ENCODE data around the gene MRPL38. TPM values are rescaled to one million over a fixed set of nuclear protein-coding genes. Genes with fewer than 3 reads are reported as not detected.

Gene MRPL38
- total RNA-seq, 4 donors from 2014 or later: 40.6 to 117 (median 48.5) TPM

DNA sequence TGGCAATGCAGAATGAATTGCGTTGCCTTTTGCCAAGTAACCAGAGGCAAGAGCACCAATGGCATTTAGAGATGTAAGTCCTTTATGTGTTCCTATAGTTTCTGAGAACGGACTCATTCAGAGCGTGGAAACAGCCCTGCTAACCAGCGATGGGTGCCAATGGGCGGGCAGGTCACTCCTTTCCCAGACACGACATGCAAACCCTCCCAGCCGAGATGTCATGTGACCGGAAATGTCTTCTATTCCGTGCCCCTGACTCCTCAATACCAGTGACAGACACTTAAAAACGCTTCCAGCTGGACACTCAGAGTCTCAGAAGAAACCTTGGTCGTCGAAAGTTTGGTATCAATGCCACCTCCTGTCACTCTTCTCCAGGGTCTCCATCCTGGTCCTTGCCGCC lies 33.0 kb upstream of the MRPL38 start:
- Histone ChIP-seq H3K4me3 (no peak overlapping the region), H3K36me3 (no peaks in the 10 kb centered on the region), H3K27me3 (no peaks in the 10 kb centered on the region), H3K4me1 (peaks cover 5 to 13% (median 11%) of the 10 kb centered on the region in 4 donors), H3K9me3 (no peaks in the 10 kb centered on the region), H3K27ac (no peak overlapping the region)
- WGBS, 2 donors (ENCODE audit: low coverage in 1 of 2): 89 to 91% methylated on average over 3 to 13 of the region's 13 CpGs
- intact Hi-C loops (cut with DNase I; ENCODE audit: low total_unique reads): no loop called here
- no peak for DNase-seq
- in situ Hi-C loops (cut with MboI; ENCODE audit: low pct_ligation_motif_present in 1 of 4, low pct_unique_long_range_greater_than_20kb in 1 of 4, low sequenced_read_pairs in 3 of 4): no loop called here
- TF ChIP-seq, protein P1, sequence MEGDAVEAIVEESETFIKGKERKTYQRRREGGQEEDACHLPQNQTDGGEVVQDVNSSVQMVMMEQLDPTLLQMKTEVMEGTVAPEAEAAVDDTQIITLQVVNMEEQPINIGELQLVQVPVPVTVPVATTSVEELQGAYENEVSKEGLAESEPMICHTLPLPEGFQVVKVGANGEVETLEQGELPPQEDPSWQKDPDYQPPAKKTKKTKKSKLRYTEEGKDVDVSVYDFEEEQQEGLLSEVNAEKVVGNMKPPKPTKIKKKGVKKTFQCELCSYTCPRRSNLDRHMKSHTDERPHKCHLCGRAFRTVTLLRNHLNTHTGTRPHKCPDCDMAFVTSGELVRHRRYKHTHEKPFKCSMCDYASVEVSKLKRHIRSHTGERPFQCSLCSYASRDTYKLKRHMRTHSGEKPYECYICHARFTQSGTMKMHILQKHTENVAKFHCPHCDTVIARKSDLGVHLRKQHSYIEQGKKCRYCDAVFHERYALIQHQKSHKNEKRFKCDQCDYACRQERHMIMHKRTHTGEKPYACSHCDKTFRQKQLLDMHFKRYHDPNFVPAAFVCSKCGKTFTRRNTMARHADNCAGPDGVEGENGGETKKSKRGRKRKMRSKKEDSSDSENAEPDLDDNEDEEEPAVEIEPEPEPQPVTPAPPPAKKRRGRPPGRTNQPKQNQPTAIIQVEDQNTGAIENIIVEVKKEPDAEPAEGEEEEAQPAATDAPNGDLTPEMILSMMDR (IDR thresholded peaks at IDR 0.05): no peak
- TF ChIP-seq POLR2AphosphoS5 (IDR thresholded peaks at IDR 0.05) (no peak), POLR2A (IDR thresholded peaks at IDR 0.05) (no peak), EP300 (IDR thresholded peaks at IDR 0.05; ENCODE audit: low read depth) (no peak)

DNA sequence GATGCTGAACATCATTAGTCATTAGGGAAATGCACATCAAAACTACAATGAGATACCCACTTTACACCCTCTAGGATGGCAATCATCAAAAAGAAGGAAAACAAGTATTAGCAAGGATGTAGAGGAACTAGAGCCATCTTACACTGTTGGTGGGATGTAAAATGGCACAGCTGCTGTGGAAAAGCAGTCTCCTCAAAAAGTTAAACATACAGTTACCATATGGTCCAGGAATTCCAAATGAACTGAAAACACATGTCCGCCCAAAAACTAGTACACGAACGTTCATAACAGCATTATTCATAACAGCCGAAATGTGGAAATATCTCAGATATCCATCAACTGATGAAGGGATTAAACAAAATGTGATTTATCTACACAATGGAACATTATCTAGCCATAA lies 29.1 kb upstream of the MRPL38 start:
- WGBS, 2 donors (ENCODE audit: low coverage in 1 of 2): 75 to 80% methylated on average over 3 to 4 of the region's 4 CpGs

DNA sequence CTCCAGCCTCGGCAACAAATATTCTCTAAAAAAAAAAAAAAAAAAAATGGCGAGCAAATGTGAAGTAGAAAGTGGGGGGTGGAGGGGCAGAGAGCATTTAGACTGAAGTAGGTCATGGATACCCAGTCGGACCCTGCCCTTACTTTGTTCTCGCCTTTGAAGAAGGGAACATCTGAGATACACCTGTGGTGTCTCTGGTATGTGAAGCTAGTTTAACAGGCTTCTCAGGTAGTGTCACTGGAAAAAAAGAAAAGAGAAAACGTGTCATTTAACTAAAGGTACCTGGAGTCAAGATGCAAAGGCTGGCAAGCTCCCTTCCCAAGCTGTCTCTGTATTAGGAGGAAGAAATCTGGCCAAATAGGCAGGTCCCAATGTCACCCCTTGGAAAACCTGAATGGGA lies 28.2 kb upstream of the MRPL38 start:
- Histone ChIP-seq H3K36me3 (no peaks in the 10 kb centered on the region), H3K9me3 (no peaks in the 10 kb centered on the region), H3K4me3 (no peak overlapping the region), H3K27ac (no peak overlapping the region), H3K27me3 (no peaks in the 10 kb centered on the region), H3K4me1 (no peaks in the 10 kb centered on the region)
- intact Hi-C loops (cut with DNase I; ENCODE audit: low total_unique reads) (no loop called here), in situ Hi-C loops (cut with MboI; ENCODE audit: low pct_ligation_motif_present in 1 of 4, low pct_unique_long_range_greater_than_20kb in 1 of 4, low sequenced_read_pairs in 3 of 4) (no loop called here)
- no peak for DNase-seq
- TF ChIP-seq EP300 (IDR thresholded peaks at IDR 0.05; ENCODE audit: low read depth) (no peak), POLR2AphosphoS5 (IDR thresholded peaks at IDR 0.05) (no peak), POLR2A (IDR thresholded peaks at IDR 0.05) (no peak)
- TF ChIP-seq, protein P1 (IDR thresholded peaks at IDR 0.05): no peak
- 83 to 89% methylated on average over 4 to 5 of the region's 5 CpGs for WGBS, 2 donors (ENCODE audit: low coverage in 1 of 2)

More for the DNA sequence above, 29.1 kb upstream of the MRPL38 start:
- Histone ChIP-seq H3K27me3 (no peaks in the 10 kb centered on the region), H3K27ac (no peak overlapping the region), H3K36me3 (no peaks in the 10 kb centered on the region), H3K9me3 (no peaks in the 10 kb centered on the region), H3K4me1 (no peaks in the 10 kb centered on the region), H3K4me3 (no peak overlapping the region)
- DNase-seq: no peak
- intact Hi-C loops (cut with DNase I; ENCODE audit: low total_unique reads) (no loop called here), in situ Hi-C loops (cut with MboI; ENCODE audit: low pct_ligation_motif_present in 1 of 4, low pct_unique_long_range_greater_than_20kb in 1 of 4, low sequenced_read_pairs in 3 of 4) (no loop called here)
- TF ChIP-seq, protein P1 (IDR thresholded peaks at IDR 0.05): no peak
- TF ChIP-seq POLR2A (IDR thresholded peaks at IDR 0.05) (no peak), EP300 (IDR thresholded peaks at IDR 0.05; ENCODE audit: low read depth) (no peak), POLR2AphosphoS5 (IDR thresholded peaks at IDR 0.05) (no peak)

DNA sequence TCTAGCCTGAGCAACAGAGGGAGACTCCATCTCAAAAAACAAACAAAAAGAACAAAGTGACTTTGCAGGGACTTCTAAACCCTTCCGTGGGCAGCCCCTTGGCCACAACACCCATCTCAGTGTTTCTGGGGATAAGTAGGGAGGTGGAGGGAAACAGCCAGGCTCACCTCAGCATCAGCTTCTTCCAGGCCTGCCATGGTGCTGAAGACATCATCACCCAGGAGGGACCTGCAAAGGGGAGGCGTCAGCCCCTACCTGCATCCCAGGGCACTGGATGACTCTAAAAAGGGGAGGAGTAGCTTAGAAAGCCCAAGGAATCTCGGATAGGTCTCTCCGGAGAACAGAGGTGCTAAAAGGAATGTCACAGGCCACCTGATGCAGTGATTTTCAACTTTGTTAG lies 26.4 kb upstream of the MRPL38 start:
- no peak for DNase-seq
- TF ChIP-seq, protein P1 (IDR thresholded peaks at IDR 0.05): no peak
- TF ChIP-seq POLR2AphosphoS5 (IDR thresholded peaks at IDR 0.05): no peak
- TF ChIP-seq POLR2A (IDR thresholded peaks at IDR 0.05): no peak
- no peak for TF ChIP-seq EP300 (IDR thresholded peaks at IDR 0.05; ENCODE audit: low read depth)
- no peaks in the 10 kb centered on the region for H3K36me3 ChIP-seq
- H3K27me3 ChIP-seq: no peaks in the 10 kb centered on the region
- no peaks in the 10 kb centered on the region for H3K4me1 ChIP-seq
- 91% methylated on average over 4 of the region's 4 CpGs; no CpG with 5 or more reads in 1 of the 2 donors for WGBS, 2 donors (ENCODE audit: low coverage in 1 of 2)
- intact Hi-C loops (cut with DNase I; ENCODE audit: low total_unique reads): no loop called here
- no peaks in the 10 kb centered on the region for H3K9me3 ChIP-seq
- H3K27ac ChIP-seq: no peak overlapping the region
- no peak overlapping the region for H3K4me3 ChIP-seq
- in situ Hi-C loops (cut with MboI; ENCODE audit: low pct_ligation_motif_present in 1 of 4, low pct_unique_long_range_greater_than_20kb in 1 of 4, low sequenced_read_pairs in 3 of 4): no loop called here
